H4 (cell line): ENCODE results near the gene ARMH3. TPM values are rescaled to one million over a fixed set of nuclear protein-coding genes. Genes with fewer than 3 reads are reported as not detected.

Experiments
- DNase-seq: peaks from one replicate; pipeline ENCODE4 v3.0.0-alpha.2; 2015; ENCODE audit warnings: low spot score
- total RNA-seq: library from RNA; depleted of rRNA; stranded (reverse); fragments of >200 nt; shearing (Covaris generic); gene quantifications from 2 replicates; pipeline ENCODE4 v1.2.3, GENCODE V29; 2014

Gene ARMH3
- total RNA-seq, 1 experiment from 2014 or later, result 6.3 TPM

- DNase-seq, result no peak
These were observed 159.6 kb downstream of the ARMH3 start for GRCh38 chr10:101896225-101896877.

- no peak for DNase-seq
These were observed 160.2 kb downstream of the ARMH3 start for GRCh38 chr10:101895781-101896180.

- DNase-seq, result no peak
These were observed 161.2 kb downstream of the ARMH3 start for GRCh38 chr10:101894742-101895141.

- no peak for DNase-seq
These were observed 161.7 kb downstream of the ARMH3 start for GRCh38 chr10:101894266-101894665.

GRCh38 chr10:101893510-101894120 lies 162.4 kb downstream of the ARMH3 start:
- no peak for DNase-seq

GRCh38 chr10:101892782-101893391 lies 163.1 kb downstream of the ARMH3 start:
- DNase-seq, result no peak

GRCh38 chr10:101889256-101890210 lies 166.4 kb downstream of the ARMH3 start:
- peak; percentile 34 for DNase-seq

- DNase-seq, result no peak
These were observed 167.6 kb downstream of the ARMH3 start for GRCh38 chr10:101888251-101888949.

GRCh38 chr10:101887775-101888174 lies 168.2 kb downstream of the ARMH3 start:
- DNase-seq, result no peak

GRCh38 chr10:101886521-101887312 lies 169.3 kb downstream of the ARMH3 start:
- DNase-seq, result no peak

GRCh38 chr10:101881036-101881774 lies 174.8 kb downstream of the ARMH3 start:
- no peak for DNase-seq

- DNase-seq, result no peak
These were observed 175.8 kb downstream of the ARMH3 start for GRCh38 chr10:101880232-101880573.

GRCh38 chr10:101879456-101880231 lies 176.3 kb downstream of the ARMH3 start:
- peak; percentile 45 for DNase-seq

- no peak for DNase-seq
These were observed 177.1 kb downstream of the ARMH3 start for GRCh38 chr10:101878869-101879268.

GRCh38 chr10:101875068-101875688 lies 180.8 kb downstream of the ARMH3 start:
- DNase-seq, result no peak

GRCh38 chr10:101874252-101874651 lies 181.7 kb downstream of the ARMH3 start:
- no peak for DNase-seq

GRCh38 chr10:101867931-101868330 lies 188.0 kb downstream of the ARMH3 start:
- DNase-seq, result no peak

- DNase-seq, result no peak
These were observed 196.4 kb downstream of the ARMH3 start for GRCh38 chr10:101859530-101859929.
